ENCODE measurements around the gene KCND1. TPM values are rescaled to one million over a fixed set of nuclear protein-coding genes. Genes with fewer than 3 reads are reported as not detected.

The KCND1 gene
- total and polyA plus RNA-seq, 7 experiments from 2014 or later, result 0.07 to 5.8 (median 1.9) TPM; not detected in 1

DNA sequence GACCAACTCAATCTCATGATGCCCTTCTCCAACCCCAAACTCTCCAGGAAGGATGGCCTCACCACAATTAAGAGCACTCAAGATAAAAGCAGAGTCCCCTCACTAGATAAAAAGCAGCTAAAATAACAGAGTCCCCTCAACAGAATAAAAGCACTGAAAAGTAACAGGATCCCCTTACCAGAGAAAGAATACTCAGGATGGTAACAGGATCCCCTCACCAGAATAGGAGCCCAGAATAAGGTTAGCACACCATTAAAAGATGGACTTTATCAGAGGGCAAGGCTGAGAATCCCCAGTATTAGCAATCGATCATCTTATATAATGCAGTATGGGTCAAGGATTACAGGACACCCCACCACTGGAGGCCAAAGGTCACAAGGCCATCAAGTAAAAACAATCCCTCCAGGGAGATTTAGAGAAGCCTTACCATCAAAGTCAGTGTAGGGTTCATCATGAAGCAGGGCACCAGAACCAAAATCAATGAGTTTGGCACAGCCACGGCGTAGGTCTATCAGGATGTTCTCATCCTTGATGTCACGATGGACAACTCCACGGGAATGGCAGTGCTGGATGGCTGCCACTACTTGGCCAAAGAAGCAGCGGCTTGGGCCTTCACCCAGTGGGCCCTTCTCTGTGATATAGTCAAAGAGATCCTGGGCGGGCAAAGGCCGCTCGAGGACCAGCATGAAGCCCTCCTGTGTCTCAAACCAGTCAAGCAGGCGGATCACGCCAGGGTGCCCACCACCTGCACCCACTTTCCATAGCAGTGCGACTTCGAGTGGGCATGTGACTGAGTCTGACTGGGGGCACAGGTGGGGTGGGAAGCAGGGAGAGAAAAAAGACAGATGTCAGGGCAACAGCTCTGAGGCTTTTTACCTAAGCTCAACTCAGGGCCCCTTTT, 56.8 kb downstream of the KCND1 start:
- Histone ChIP-seq H3K27ac (ENCODE audit: low read depth, low read length) (peak overlapping the region; percentile 42), H3K9me3 (ENCODE audit: control insufficient read depth in 2 of 3, low read length in 3 of 3) (no peaks in the 10 kb centered on the region), H3K36me3 (ENCODE audit: control insufficient read depth in 2 of 3, insufficient read depth in 3 of 3, low read length in 3 of 3) (peaks cover 21 to 47% (median 25%) of the 10 kb centered on the region in 3 experiments), H3K27me3 (ENCODE audit: control insufficient read depth in 2 of 2, insufficient read depth in 2 of 2, low read length in 2 of 2) (no peaks in the 10 kb centered on the region), H3K4me1 (ENCODE audit: control insufficient read depth in 2 of 2, insufficient read depth in 2 of 2, low read length in 2 of 2) (peaks cover 32 to 42% of the 10 kb centered on the region in 2 donors), H3K4me3 (ENCODE audit: low read length) (peak overlapping the region; percentile 75)
- ChIA-PET CTCF (interaction anchor here (1.9 kb wide), 1 partner anchor 22 kb away, joined by 10 read pairs; no protein-coding TSS in a partner anchor), POLR2A (interaction anchor here (1.1 to 15.7 kb wide), 6 partner anchors 13 to 42 kb away, joined by 3 to 432 read pairs (median 8); partner anchors contain the start of genes OTUD5, PQBP1 and TIMM17B)
- Mint-ChIP-seq H3K4me1 (peaks cover 21 to 82% (median 52%) of the 10 kb centered on the region in 7 donors), H3K36me3 (peaks cover 0 to 51% (median 30%) of the 10 kb centered on the region in 5 donors), H3K4me3 (peak overlapping the region; percentile 87 to 99 (median 96)), H3K27me3 (peaks cover 0 to 8% (median 0%) of the 10 kb centered on the region in 5 donors), H3K27ac (peak overlapping the region; percentile 19 to 94 (median 65)), H3K9me3 (peaks cover 0 to 14% (median 0%) of the 10 kb centered on the region in 11 donors)
- ATAC-seq (no peak), DNase-seq (no peak)
- intact Hi-C loops (cut with micrococcal nuclease), result loop anchor here (5.0 kb wide), 5 partner anchors 58 to 1698 kb away; partner anchors contain the start of genes CDK16 (in 1 of the 2) and FTSJ1 (in 1 of the 2)

- H3K4me3 ChIP-seq (ENCODE audit: low read length), result no peak overlapping the region
- peaks cover 0 to 8% (median 0%) of the 10 kb centered on the region in 5 donors for H3K27me3 Mint-ChIP-seq
- peak overlapping the region; percentile 76 for H3K27ac ChIP-seq (ENCODE audit: low read depth, low read length)
- ChIA-PET POLR2A (interaction anchor here (0.6 to 15.7 kb wide), 4 partner anchors 11 to 28 kb away, joined by 4 to 432 read pairs (median 7); partner anchors contain the start of genes PQBP1 and TIMM17B), CTCF (no interaction called here)
- no peaks in the 10 kb centered on the region for H3K9me3 ChIP-seq (ENCODE audit: control insufficient read depth in 2 of 3, low read length in 3 of 3)
- H3K4me1 Mint-ChIP-seq, result peaks cover 20 to 73% (median 46%) of the 10 kb centered on the region in 7 donors
- intact Hi-C loops (cut with micrococcal nuclease), result loop anchor here in 1 of 2 donors (2.0 to 5.0 kb wide), 2 partner anchors 201 to 265 kb away; no protein-coding TSS in a partner anchor
- no peaks in the 10 kb centered on the region for H3K27me3 ChIP-seq (ENCODE audit: control insufficient read depth in 2 of 2, insufficient read depth in 2 of 2, low read length in 2 of 2)
- peaks cover 0 to 47% (median 30%) of the 10 kb centered on the region in 5 donors for H3K36me3 Mint-ChIP-seq
- ATAC-seq, result no peak
- H3K4me3 Mint-ChIP-seq, result peak overlapping the region; percentile 62 to 99 (median 96)
- H3K27ac Mint-ChIP-seq, result peak overlapping the region; percentile 19 to 80 (median 75)
- H3K36me3 ChIP-seq (ENCODE audit: control insufficient read depth in 2 of 3, insufficient read depth in 3 of 3, low read length in 3 of 3), result peaks cover 21 to 46% (median 25%) of the 10 kb centered on the region in 3 experiments
- DNase-seq, result no peak
- H3K4me1 ChIP-seq (ENCODE audit: control insufficient read depth in 2 of 2, insufficient read depth in 2 of 2, low read length in 2 of 2), result peaks cover 32 to 42% of the 10 kb centered on the region in 2 donors
- peaks cover 0 to 12% (median 0%) of the 10 kb centered on the region in 11 donors for H3K9me3 Mint-ChIP-seq
Observed at GRCh38 chrX:48913605-48914366, 57.9 kb downstream of the KCND1 start.

GRCh38 chrX:48911412-48912182, 60.0 kb downstream of the KCND1 start, which contains the start of gene SLC35A2:
Gene SLC35A2 (minus strand): TSS chrX:48911646. CDS start chrX:48911636, 10 bp downstream.
- POLR2A ChIA-PET, result interaction anchor here (0.8 to 15.7 kb wide), 18 partner anchors 9 to 372 kb away, joined by 3 to 432 read pairs (median 6); partner anchors contain the start of genes HDAC6, OTUD5, PQBP1 and TBC1D25
- peaks cover 20 to 61% (median 42%) of the 10 kb centered on the region in 7 donors for H3K4me1 Mint-ChIP-seq
- H3K36me3 Mint-ChIP-seq, result peaks cover 0 to 30% (median 18%) of the 10 kb centered on the region in 5 donors

More at GRCh38 chrX:48911412-48912182, 60.0 kb downstream of the KCND1 start, which contains the start of gene SLC35A2:
- CTCF ChIA-PET, result interaction anchor here (1.0 to 1.8 kb wide), 3 partner anchors 20 to 263 kb away, joined by 3 to 6 read pairs (median 6); no protein-coding TSS in a partner anchor
- Mint-ChIP-seq H3K4me3 (peak within 1 kb of the TSS; percentile 86 to 96 (median 90)), H3K27ac (peak within 1 kb of the TSS; percentile 86 to 98 (median 96)), H3K27me3 (peaks cover 0 to 3% (median 0%) of the 10 kb centered on the region in 5 donors), H3K9me3 (peaks cover 0 to 12% (median 0%) of the 10 kb centered on the region in 11 donors)
- DNase-seq (peak; percentile 75 to 92 (median 90)), ATAC-seq (peak; percentile 78)
- Histone ChIP-seq H3K4me1 (ENCODE audit: control insufficient read depth in 2 of 2, insufficient read depth in 2 of 2, low read length in 2 of 2) (peaks cover 32 to 42% of the 10 kb centered on the region in 2 donors), H3K27me3 (ENCODE audit: control insufficient read depth in 2 of 2, insufficient read depth in 2 of 2, low read length in 2 of 2) (no peaks in the 10 kb centered on the region), H3K4me3 (ENCODE audit: low read length) (peak within 1 kb of the TSS; percentile 77), H3K36me3 (ENCODE audit: control insufficient read depth in 2 of 3, insufficient read depth in 3 of 3, low read length in 3 of 3) (peaks cover 13 to 31% (median 25%) of the 10 kb centered on the region in 3 experiments), H3K9me3 (ENCODE audit: control insufficient read depth in 2 of 3, low read length in 3 of 3) (no peaks in the 10 kb centered on the region), H3K27ac (ENCODE audit: low read depth, low read length) (peak within 1 kb of the TSS; percentile 76)
- intact Hi-C loops (cut with micrococcal nuclease), result loop anchor here (1.0 to 5.0 kb wide), 8 partner anchors 8 to 263 kb away; partner anchors contain the start of genes PIM2 (in 1 of the 2), PQBP1 (in 1 of the 2) and TIMM17B (in 1 of the 2)

Other genes starting within 250 kb of the KCND1 start
- not detected for gene GLOD5, start 210.1 kb downstream of the KCND1 start, total RNA-seq
- gene GLOD5, start 210.1 kb downstream of the KCND1 start, polyA plus RNA-seq, result not detected
- gene GATA1, start 185.3 kb downstream of the KCND1 start, total RNA-seq, result 1 to 10 TPM in 1 of 5 experiments, under 1 TPM in 1, not detected in 3; 0.45 to 1.2 TPM
- gene GATA1, start 185.3 kb downstream of the KCND1 start, polyA plus RNA-seq, result not detected
- gene HDAC6, start 169.8 kb downstream of the KCND1 start, total RNA-seq, result 100 to 1,000 TPM in 2 of 5 experiments, 10 to 100 TPM in 3; 84.3 to 135 (median 96.1) TPM
- gene HDAC6, start 169.8 kb downstream of the KCND1 start, polyA plus RNA-seq, result 10 to 100 TPM; 13.3 to 20.1 TPM
- gene ERAS, start 145.3 kb downstream of the KCND1 start, total RNA-seq, result not detected
- gene ERAS, start 145.3 kb downstream of the KCND1 start, polyA plus RNA-seq, result not detected
- 10 to 100 TPM in 1 of 5 experiments, 1 to 10 TPM in 3, under 1 TPM in 1; 0.36 to 14.0 (median 3.5) TPM for gene PCSK1N, start 136.2 kb downstream of the KCND1 start, total RNA-seq
- 1 to 10 TPM; 6.0 to 7.9 TPM for gene PCSK1N, start 136.2 kb downstream of the KCND1 start, polyA plus RNA-seq
- gene TIMM17B, start 74.1 kb downstream of the KCND1 start, total RNA-seq, result 10 to 100 TPM; 41.1 to 46.6 (median 44.2) TPM
- gene TIMM17B, start 74.1 kb downstream of the KCND1 start, polyA plus RNA-seq, result 10 to 100 TPM; 55.8 to 57.0 TPM
- 10 to 100 TPM; 64.1 to 89.5 (median 74.6) TPM for gene PQBP1, start 73.9 kb downstream of the KCND1 start, total RNA-seq
- gene PQBP1, start 73.9 kb downstream of the KCND1 start, polyA plus RNA-seq, result 100 to 1,000 TPM; 110 to 125 TPM
- 10 to 100 TPM; 13.9 to 36.7 (median 18.5) TPM for gene SLC35A2, start 60.2 kb downstream of the KCND1 start, total RNA-seq
- gene SLC35A2, start 60.2 kb downstream of the KCND1 start, polyA plus RNA-seq, result 1 to 10 TPM; 6.7 to 8.1 TPM
- 100 to 1,000 TPM; 144 to 321 (median 276) TPM for gene PIM2, start 52.8 kb downstream of the KCND1 start, total RNA-seq
- 100 to 1,000 TPM; 401 to 463 TPM for gene PIM2, start 52.8 kb downstream of the KCND1 start, polyA plus RNA-seq
- gene OTUD5, start 14.2 kb downstream of the KCND1 start, total RNA-seq, result 10 to 100 TPM; 62.5 to 95.5 (median 90.4) TPM
- gene OTUD5, start 14.2 kb downstream of the KCND1 start, polyA plus RNA-seq, result 10 to 100 TPM; 17.2 to 33.8 TPM
- 100 to 1,000 TPM; 103 to 108 (median 105) TPM for gene GRIPAP1, start 30.4 kb upstream of the KCND1 start, total RNA-seq
- 10 to 100 TPM; 13.6 to 24.9 TPM for gene GRIPAP1, start 30.4 kb upstream of the KCND1 start, polyA plus RNA-seq
- 10 to 100 TPM; 26.2 to 54.2 (median 30.5) TPM for gene TFE3, start 71.5 kb upstream of the KCND1 start, total RNA-seq
- gene TFE3, start 71.5 kb upstream of the KCND1 start, polyA plus RNA-seq, result 1 to 10 TPM; 2.2 to 4.3 TPM
- 10 to 100 TPM in 4 of 5 experiments, 1 to 10 TPM in 1; 7.6 to 15.1 (median 11.3) TPM for gene CCDC120, start 87.2 kb upstream of the KCND1 start, total RNA-seq
- 1 to 10 TPM; 1.3 to 1.6 TPM for gene CCDC120, start 87.2 kb upstream of the KCND1 start, polyA plus RNA-seq
- gene PRAF2, start 102.2 kb upstream of the KCND1 start, total RNA-seq, result 10 to 100 TPM; 15.9 to 28.3 (median 20.4) TPM
- 10 to 100 TPM; 46.1 to 56.4 TPM for gene PRAF2, start 102.2 kb upstream of the KCND1 start, polyA plus RNA-seq
- gene WDR45, start 108.0 kb upstream of the KCND1 start, total RNA-seq, result 100 to 1,000 TPM in 2 of 5 experiments, 10 to 100 TPM in 3; 51.4 to 115 (median 80.0) TPM
- 10 to 100 TPM; 38.3 to 54.2 TPM for gene WDR45, start 108.0 kb upstream of the KCND1 start, polyA plus RNA-seq
- 10 to 100 TPM; 11.3 to 30.9 (median 18.9) TPM for gene GPKOW, start 151.9 kb upstream of the KCND1 start, total RNA-seq
- 10 to 100 TPM; 30.7 to 42.4 TPM for gene GPKOW, start 151.9 kb upstream of the KCND1 start, polyA plus RNA-seq
- gene MAGIX, start 190.9 kb upstream of the KCND1 start, total RNA-seq, result 1 to 10 TPM; 1.5 to 2.6 (median 2.1) TPM
- 1 to 10 TPM in 1 of 2 donors, under 1 TPM in 1; 0.38 to 1.0 TPM for gene MAGIX, start 190.9 kb upstream of the KCND1 start, polyA plus RNA-seq
- 100 to 1,000 TPM in 1 of 5 experiments, 10 to 100 TPM in 4; 64.2 to 132 (median 90.5) TPM for gene PLP2, start 200.1 kb upstream of the KCND1 start, total RNA-seq
- 100 to 1,000 TPM; 100 to 129 TPM for gene PLP2, start 200.1 kb upstream of the KCND1 start, polyA plus RNA-seq
- 10 to 100 TPM in 1 of 5 experiments, 1 to 10 TPM in 4; 7.2 to 19.8 (median 9.2) TPM for gene PRICKLE3, start 214.5 kb upstream of the KCND1 start, total RNA-seq
- gene PRICKLE3, start 214.5 kb upstream of the KCND1 start, polyA plus RNA-seq, result 1 to 10 TPM; 1.4 to 4.2 TPM
- 1 to 10 TPM in 3 of 5 experiments, under 1 TPM in 2; 0.35 to 2.2 (median 1.1) TPM for gene SYP, start 228.3 kb upstream of the KCND1 start, total RNA-seq
- under 1 TPM; 0.26 to 0.53 TPM for gene SYP, start 228.3 kb upstream of the KCND1 start, polyA plus RNA-seq